OCI-LY1 (cell line): ENCODE measurements around the gene ELMOD3.

ENCODE experiments used
- CTCF ChIP-seq: fragments of 200-600 bp; sonication (generic), shearing (Covaris generic); IDR thresholded peaks from 2 replicates; pipeline ENCODE4 v1.5.1; 2017; ENCODE audit warnings: mild to moderate bottlenecking, antibody characterized with exemption, low read length, moderate library complexity, mixed read lengths
- EZH2 ChIP-seq: fragments of 200-600 bp; sonication (generic), shearing (Covaris generic); IDR thresholded peaks from 2 replicates; pipeline ENCODE4 v1.8.0; 2017; ENCODE audit warnings: borderline replicate concordance, mixed run types, mild to moderate bottlenecking, antibody characterized with exemption, low read length, moderate library complexity, mixed read lengths

- no peak for TF ChIP-seq EZH2
- TF ChIP-seq CTCF: no peak
These were observed 16.5 kb downstream of the ELMOD3 start for GRCh38 chr2:85371045-85371444.
